ENCODE data around the gene PRIM1.

The PRIM1 gene

GRCh38 chr12:56688129-56688845 lies 63.8 kb downstream of the PRIM1 start, which contains the start of gene PTGES3:
Gene PTGES3, minus strand, starts transcription at chr12:56688284. Its CDS starts 285 bp downstream, at chr12:56687999.
- Histone ChIP-seq H3K27ac (ENCODE audit: extremely low read depth, low read depth, low read length) (peak within 1 kb of the TSS; percentile 100), H3K36me3 (ENCODE audit: control insufficient read depth in 2 of 2, insufficient read depth in 1 of 2, low read length in 2 of 2) (peaks cover 6 to 25% of the 10 kb centered on the region in 2 experiments; a peak in 2 of 3 replicates), H3K4me1 (ENCODE audit: control insufficient read depth, insufficient read depth, low read length) (peaks cover 7% of the 10 kb centered on the region; the same call in 1 of the 2 replicates), H3K4me3 (ENCODE audit: low read depth, low read length) (peak within 1 kb of the TSS; percentile 59), H3K9me3 (ENCODE audit: control insufficient read depth, insufficient read depth, low read depth, low read length) (no peaks in the 10 kb centered on the region)
- CTCF ChIA-PET = interaction anchor here (1.2 kb wide), 1 partner anchor 51 kb away, joined by 4 read pairs; no protein-coding TSS in a partner anchor
- POLR2A ChIA-PET = interaction anchor here (0.5 to 4.5 kb wide), 20 partner anchors 9 to 576 kb away, joined by 3 to 63 read pairs (median 7); partner anchors contain the start of genes ATP5F1B, LRP1, NAB2 and NACA
- TF ChIP-seq ZNF366 (tag by site-specific recombination; conservative IDR thresholded peaks at IDR 0.05) (peak; percentile 93), ZNF274 (IDR thresholded peaks at IDR 0.05; ENCODE audit: low read length) (no peak), ZNF274 (tag by site-specific recombination; IDR thresholded peaks at IDR 0.05; ENCODE audit: borderline replicate concordance) (no peak), ZNF560 (tag by site-specific recombination; IDR thresholded peaks at IDR 0.05; ENCODE audit: borderline replicate concordance) (no peak), ZSCAN23 (tag by site-specific recombination; IDR thresholded peaks at IDR 0.05) (no peak), ZNF830 (tag by site-specific recombination; IDR thresholded peaks at IDR 0.05; ENCODE audit: low read depth) (no peak), ZNF785 (tag by site-specific recombination; IDR thresholded peaks at IDR 0.05) (no peak), ZNF2 (tag by site-specific recombination; IDR thresholded peaks at IDR 0.05) (peak; percentile 72), ZNF148 (tag by site-specific recombination; IDR thresholded peaks at IDR 0.05; ENCODE audit: borderline replicate concordance) (no peak), ZNF610 (tag by site-specific recombination; IDR thresholded peaks at IDR 0.05; ENCODE audit: borderline replicate concordance) (peak; percentile 83), TRIM28 (IDR thresholded peaks at IDR 0.05; ENCODE audit: borderline replicate concordance, low read length) (0 out of 2 replicates have a peak, but pooled peaks have one; percentile 35), AEBP2 (tag by site-specific recombination; IDR thresholded peaks at IDR 0.05; ENCODE audit: borderline replicate concordance) (no peak), ZNF776 (tag by site-specific recombination; IDR thresholded peaks at IDR 0.05; ENCODE audit: borderline replicate concordance) (no peak), ZNF266 (tag by site-specific recombination; IDR thresholded peaks at IDR 0.05; ENCODE audit: low read depth) (no peak), ZNF843 (tag by site-specific recombination; IDR thresholded peaks at IDR 0.05) (no peak; the same call in none of the 2 replicates), ZNF155 (tag by site-specific recombination; IDR thresholded peaks at IDR 0.05) (no peak), ZNF544 (tag by site-specific recombination; IDR thresholded peaks at IDR 0.05) (no peak), HOXC10 (CRISPR knock-in tag; IDR thresholded peaks at IDR 0.05) (no peak)
- TF ChIP-seq, protein P1, sequence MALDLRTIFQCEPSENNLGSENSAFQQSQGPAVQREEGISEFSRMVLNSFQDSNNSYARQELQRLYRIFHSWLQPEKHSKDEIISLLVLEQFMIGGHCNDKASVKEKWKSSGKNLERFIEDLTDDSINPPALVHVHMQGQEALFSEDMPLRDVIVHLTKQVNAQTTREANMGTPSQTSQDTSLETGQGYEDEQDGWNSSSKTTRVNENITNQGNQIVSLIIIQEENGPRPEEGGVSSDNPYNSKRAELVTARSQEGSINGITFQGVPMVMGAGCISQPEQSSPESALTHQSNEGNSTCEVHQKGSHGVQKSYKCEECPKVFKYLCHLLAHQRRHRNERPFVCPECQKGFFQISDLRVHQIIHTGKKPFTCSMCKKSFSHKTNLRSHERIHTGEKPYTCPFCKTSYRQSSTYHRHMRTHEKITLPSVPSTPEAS (tag by site-specific recombination; IDR thresholded peaks at IDR 0.05) = no peak
- TF ChIP-seq, protein P2, sequence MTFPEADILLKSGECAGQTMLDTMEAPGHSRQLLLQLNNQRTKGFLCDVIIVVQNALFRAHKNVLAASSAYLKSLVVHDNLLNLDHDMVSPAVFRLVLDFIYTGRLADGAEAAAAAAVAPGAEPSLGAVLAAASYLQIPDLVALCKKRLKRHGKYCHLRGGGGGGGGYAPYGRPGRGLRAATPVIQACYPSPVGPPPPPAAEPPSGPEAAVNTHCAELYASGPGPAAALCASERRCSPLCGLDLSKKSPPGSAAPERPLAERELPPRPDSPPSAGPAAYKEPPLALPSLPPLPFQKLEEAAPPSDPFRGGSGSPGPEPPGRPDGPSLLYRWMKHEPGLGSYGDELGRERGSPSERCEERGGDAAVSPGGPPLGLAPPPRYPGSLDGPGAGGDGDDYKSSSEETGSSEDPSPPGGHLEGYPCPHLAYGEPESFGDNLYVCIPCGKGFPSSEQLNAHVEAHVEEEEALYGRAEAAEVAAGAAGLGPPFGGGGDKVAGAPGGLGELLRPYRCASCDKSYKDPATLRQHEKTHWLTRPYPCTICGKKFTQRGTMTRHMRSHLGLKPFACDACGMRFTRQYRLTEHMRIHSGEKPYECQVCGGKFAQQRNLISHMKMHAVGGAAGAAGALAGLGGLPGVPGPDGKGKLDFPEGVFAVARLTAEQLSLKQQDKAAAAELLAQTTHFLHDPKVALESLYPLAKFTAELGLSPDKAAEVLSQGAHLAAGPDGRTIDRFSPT (tag by site-specific recombination; IDR thresholded peaks at IDR 0.05) = peak; percentile 54; the same call in 1 of the 2 replicates
- TF ChIP-seq, protein P3, sequence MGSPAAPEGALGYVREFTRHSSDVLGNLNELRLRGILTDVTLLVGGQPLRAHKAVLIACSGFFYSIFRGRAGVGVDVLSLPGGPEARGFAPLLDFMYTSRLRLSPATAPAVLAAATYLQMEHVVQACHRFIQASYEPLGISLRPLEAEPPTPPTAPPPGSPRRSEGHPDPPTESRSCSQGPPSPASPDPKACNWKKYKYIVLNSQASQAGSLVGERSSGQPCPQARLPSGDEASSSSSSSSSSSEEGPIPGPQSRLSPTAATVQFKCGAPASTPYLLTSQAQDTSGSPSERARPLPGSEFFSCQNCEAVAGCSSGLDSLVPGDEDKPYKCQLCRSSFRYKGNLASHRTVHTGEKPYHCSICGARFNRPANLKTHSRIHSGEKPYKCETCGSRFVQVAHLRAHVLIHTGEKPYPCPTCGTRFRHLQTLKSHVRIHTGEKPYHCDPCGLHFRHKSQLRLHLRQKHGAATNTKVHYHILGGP (tag by site-specific recombination; IDR thresholded peaks at IDR 0.05) = peak; percentile 79
- TF ChIP-seq, protein P4, sequence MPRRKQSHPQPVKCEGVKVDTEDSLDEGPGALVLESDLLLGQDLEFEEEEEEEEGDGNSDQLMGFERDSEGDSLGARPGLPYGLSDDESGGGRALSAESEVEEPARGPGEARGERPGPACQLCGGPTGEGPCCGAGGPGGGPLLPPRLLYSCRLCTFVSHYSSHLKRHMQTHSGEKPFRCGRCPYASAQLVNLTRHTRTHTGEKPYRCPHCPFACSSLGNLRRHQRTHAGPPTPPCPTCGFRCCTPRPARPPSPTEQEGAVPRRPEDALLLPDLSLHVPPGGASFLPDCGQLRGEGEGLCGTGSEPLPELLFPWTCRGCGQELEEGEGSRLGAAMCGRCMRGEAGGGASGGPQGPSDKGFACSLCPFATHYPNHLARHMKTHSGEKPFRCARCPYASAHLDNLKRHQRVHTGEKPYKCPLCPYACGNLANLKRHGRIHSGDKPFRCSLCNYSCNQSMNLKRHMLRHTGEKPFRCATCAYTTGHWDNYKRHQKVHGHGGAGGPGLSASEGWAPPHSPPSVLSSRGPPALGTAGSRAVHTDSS (tag by site-specific recombination; IDR thresholded peaks at IDR 0.05) = no peak
- TF ChIP-seq, protein P5, sequence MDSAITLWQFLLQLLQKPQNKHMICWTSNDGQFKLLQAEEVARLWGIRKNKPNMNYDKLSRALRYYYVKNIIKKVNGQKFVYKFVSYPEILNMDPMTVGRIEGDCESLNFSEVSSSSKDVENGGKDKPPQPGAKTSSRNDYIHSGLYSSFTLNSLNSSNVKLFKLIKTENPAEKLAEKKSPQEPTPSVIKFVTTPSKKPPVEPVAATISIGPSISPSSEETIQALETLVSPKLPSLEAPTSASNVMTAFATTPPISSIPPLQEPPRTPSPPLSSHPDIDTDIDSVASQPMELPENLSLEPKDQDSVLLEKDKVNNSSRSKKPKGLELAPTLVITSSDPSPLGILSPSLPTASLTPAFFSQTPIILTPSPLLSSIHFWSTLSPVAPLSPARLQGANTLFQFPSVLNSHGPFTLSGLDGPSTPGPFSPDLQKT (IDR thresholded peaks at IDR 0.05; ENCODE audit: borderline replicate concordance, low read depth, low read length) = no peak
- TF ChIP-seq, protein P6, sequence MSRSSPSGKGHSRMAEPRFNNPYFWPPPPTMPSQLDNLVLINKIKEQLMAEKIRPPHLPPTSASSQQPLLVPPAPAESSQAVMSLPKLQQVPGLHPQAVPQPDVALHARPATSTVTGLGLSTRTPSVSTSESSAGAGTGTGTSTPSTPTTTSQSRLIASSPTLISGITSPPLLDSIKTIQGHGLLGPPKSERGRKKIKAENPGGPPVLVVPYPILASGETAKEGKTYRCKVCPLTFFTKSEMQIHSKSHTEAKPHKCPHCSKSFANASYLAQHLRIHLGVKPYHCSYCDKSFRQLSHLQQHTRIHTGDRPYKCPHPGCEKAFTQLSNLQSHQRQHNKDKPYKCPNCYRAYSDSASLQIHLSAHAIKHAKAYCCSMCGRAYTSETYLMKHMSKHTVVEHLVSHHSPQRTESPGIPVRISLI (tag by site-specific recombination; IDR thresholded peaks at IDR 0.05) = no peak
